HG03342 (cell line): ENCODE data around the gene RPRM.
"Not testable (repeated sequence)": the region's sequence is repeated elsewhere in the genome, so short reads cannot be mapped to it uniquely, and the experiment has no call there.

Experiments used
- ATAC-seq: cut with Tn5 transposase; IDR thresholded peaks from one replicate; pipeline ENCODE4 v1.9.1; 2021; ENCODE audit warnings: mild to moderate bottlenecking, moderate library complexity; ENCODE audit not compliant: unreplicated experiment

Gene RPRM

GRCh38 chr2:153461453-153461852, 17.1 kb downstream of the RPRM start:
- ATAC-seq, result no peak

GRCh38 chr2:153455861-153456260, 22.7 kb downstream of the RPRM start:
- ATAC-seq, result no peak

- ATAC-seq, result no peak
Measured at GRCh38 chr2:153455403-153455802, 23.2 kb downstream of the RPRM start.

GRCh38 chr2:153451611-153452010, 27.0 kb downstream of the RPRM start:
- no peak for ATAC-seq

GRCh38 chr2:153443106-153443505, 35.5 kb downstream of the RPRM start:
- ATAC-seq, result no peak

- ATAC-seq, result not testable (repeated sequence)
Measured at GRCh38 chr2:153442616-153443015, 35.9 kb downstream of the RPRM start.

- ATAC-seq, result not testable (repeated sequence)
Measured at GRCh38 chr2:153440090-153440489, 38.5 kb downstream of the RPRM start.

GRCh38 chr2:153433403-153433802, 45.2 kb downstream of the RPRM start:
- no peak for ATAC-seq

GRCh38 chr2:153432381-153432780, 46.2 kb downstream of the RPRM start:
- no peak for ATAC-seq

- ATAC-seq, result no peak
Measured at GRCh38 chr2:153431114-153431513, 47.4 kb downstream of the RPRM start.
